PC-3 (cell line): ENCODE results near the gene ACAP3. TPM values are rescaled to one million over a fixed set of nuclear protein-coding genes. Genes with fewer than 3 reads are reported as not detected.

Experiments
- ATAC-seq: fragments of 200-7000 bp; cut with Tn5 transposase; 2 replicates; pipeline ENCODE4 v1.9.1; 2020; ENCODE audit warnings: mild to moderate bottlenecking, moderate library complexity
- BruUV-seq: library from RNA; stranded (reverse); fragments of 400-500 nt; replicated peaks from 2 replicates; lab custom pipeline; 2021; lab: Mats Ljungman, UMichigan
- CTCF ChIA-PET: fragments of 300-600 bp; sonication (Branson Sonifier 250); formaldehyde crosslinking; loops from one replicate; lab custom pipeline; 2022; ENCODE audit warnings: antibody characterized with exemption; lab: Charles Lee
- POLR2A ChIA-PET: fragments of 300-600 bp; sonication (Branson Sonifier 250); formaldehyde crosslinking; loops from one replicate; lab custom pipeline; 2022; ENCODE audit warnings: antibody characterized with exemption; ENCODE audit not compliant: unreplicated experiment; lab: Charles Lee
- DNase-seq: peaks from one replicate; pipeline ENCODE4 v3.0.0-alpha.2; 2015
- H2AFZ ChIP-seq: fragments of 300-600 bp; sonication (generic); 2 replicates; pipeline ENCODE4 v1.6.0; 2016; ENCODE audit warnings: antibody characterized with exemption, low read length
- H3F3A ChIP-seq: fragments of 300-600 bp; sonication (generic); one replicate; pipeline ENCODE4 v1.6.0; 2017; ENCODE audit warnings: antibody characterized with exemption, low read length, control low read depth, mild to moderate bottlenecking; ENCODE audit not compliant: unreplicated experiment
- H3K27ac ChIP-seq: fragments of 300-600 bp; sonication (generic); 2 replicates; pipeline ENCODE4 v1.5.1; 2016; ENCODE audit warnings: mild to moderate bottlenecking, low read length
- H3K27me3 ChIP-seq: fragments of 300-600 bp; sonication (generic); 2 replicates; pipeline ENCODE4 v1.6.1; 2016; ENCODE audit warnings: low read length, mixed read lengths
- H3K36me3 ChIP-seq: fragments of 300-600 bp; sonication (generic); 2 replicates; pipeline ENCODE4 v1.6.1; 2016; ENCODE audit warnings: low read depth, mixed run types, low read length, mixed read lengths
- H3K4me1 ChIP-seq: fragments of 300-600 bp; sonication (generic); 2 replicates; pipeline ENCODE4 v1.5.1; 2016; ENCODE audit warnings: low read length; ENCODE audit not compliant: insufficient read depth
- H3K4me2 ChIP-seq: fragments of 300-600 bp; sonication (generic); 2 replicates; pipeline ENCODE4 v1.6.0; 2016; ENCODE audit warnings: low read length
- H3K4me3 ChIP-seq: fragments of 300-600 bp; sonication (generic); 2 replicates; pipeline ENCODE4 v1.5.1; 2016; ENCODE audit warnings: mild to moderate bottlenecking, low read length, mixed read lengths
- H3K79me2 ChIP-seq: fragments of 300-600 bp; sonication (generic); 2 replicates; pipeline ENCODE4 v1.6.1; 2017; ENCODE audit warnings: low read length, mixed read lengths
- H3K9ac ChIP-seq: fragments of 300-600 bp; sonication (generic); 2 replicates; pipeline ENCODE4 v1.6.0; 2016; ENCODE audit warnings: mild to moderate bottlenecking, low read length
- H3K9me2 ChIP-seq: fragments of 300-600 bp; sonication (generic); replicated peaks from 2 replicates; pipeline ENCODE4 v1.6.1; 2016; ENCODE audit warnings: mixed run types, low read length, mixed read lengths
- H3K9me3 ChIP-seq: fragments of 300-600 bp; sonication (generic); 2 replicates; pipeline ENCODE4 v1.6.1; 2016; ENCODE audit warnings: low read length, mixed read lengths
- H4K20me1 ChIP-seq: fragments of 300-600 bp; sonication (generic); 2 replicates; pipeline ENCODE4 v1.6.1; 2016; ENCODE audit warnings: low read length, mixed read lengths
- CTCF ChIP-seq: fragments of 300-600 bp; sonication (generic); conservative IDR thresholded peaks from 2 replicates; pipeline ENCODE4 v1.5.1; 2017; ENCODE audit warnings: antibody characterized with exemption, low read depth, mild to moderate bottlenecking, low read length
- EZH2 ChIP-seq: fragments of 300-600 bp; sonication (generic); IDR thresholded peaks from one replicate; pipeline ENCODE4 v1.6.1; 2017; ENCODE audit warnings: antibody characterized with exemption, mild to moderate bottlenecking, low read length; ENCODE audit not compliant: unreplicated experiment
- EZH2phosphoT487 ChIP-seq: fragments of 300-600 bp; sonication (generic); IDR thresholded peaks from 2 replicates; pipeline ENCODE4 v1.6.1; 2018; ENCODE audit warnings: mild to moderate bottlenecking, antibody characterized with exemption, low read length, borderline replicate concordance
- intact Hi-C: fragments of 100-400 bp; cut with micrococcal nuclease; formaldehyde crosslinking; loops from 2 replicates; pipeline ENCODE4 v1.9.0; 2023
- total RNA-seq: library from RNA; depleted of rRNA; stranded (reverse); fragments of >200 nt; gene quantifications from 2 replicates; pipeline ENCODE4 v1.2.3, GENCODE V29; 2014

ACAP3 gene
- total RNA-seq, 1 experiment from 2014 or later, result 116 TPM

GRCh38 chr1:1283821-1284220 is 23.9 kb downstream of the ACAP3 start:
- Histone ChIP-seq H3K4me1 (peaks cover 24% of the 10 kb centered on the region), H3K79me2 (no peaks in the 10 kb centered on the region), H3K4me2 (peak overlapping the region; percentile 26), H3K27me3 (no peaks in the 10 kb centered on the region), H3K9me3 (no peaks in the 10 kb centered on the region), H3K9me2 (no peaks in the 10 kb centered on the region), H3K36me3 (no peaks in the 10 kb centered on the region), H3K4me3 (no peak overlapping the region), H4K20me1 (no peaks in the 10 kb centered on the region), H3F3A (no peaks in the 10 kb centered on the region), H3K27ac (peak overlapping the region; percentile 82), H3K9ac (peak overlapping the region; percentile 16; the same call in 1 of the 2 replicates), H2AFZ (no peak overlapping the region)
- intact Hi-C loops, result no loop called here
- TF ChIP-seq CTCF (0 out of 2 replicates have a peak, but pooled peaks have one; percentile 24), EZH2phosphoT487 (no peak), EZH2 (no peak)
- DNase-seq (peak; percentile 58), ATAC-seq (peak; percentile 11; the same call in 1 of the 2 replicates)
- ChIA-PET CTCF (interaction anchor here (0.6 to 2.3 kb wide), 2 partner anchors 8 to 161 kb away, joined by 8 to 23 read pairs; no protein-coding TSS in a partner anchor), POLR2A (interaction anchor here (0.6 kb wide), 1 partner anchor 10 kb away, joined by 3 read pairs; no protein-coding TSS in a partner anchor)
- no TSS peak for BruUV-seq

- CTCF ChIA-PET, result interaction anchor here (2.3 kb wide), 1 partner anchor 9 kb away, joined by 23 read pairs; no protein-coding TSS in a partner anchor
- Histone ChIP-seq H3K79me2 (no peaks in the 10 kb centered on the region), H3F3A (no peaks in the 10 kb centered on the region), H4K20me1 (no peaks in the 10 kb centered on the region), H3K4me1 (peaks cover 24% of the 10 kb centered on the region), H3K27ac (peak overlapping the region; percentile 82), H3K9ac (peak overlapping the region; percentile 16), H3K9me2 (no peaks in the 10 kb centered on the region), H2AFZ (no peak overlapping the region), H3K4me3 (no peak overlapping the region), H3K9me3 (no peaks in the 10 kb centered on the region), H3K36me3 (no peaks in the 10 kb centered on the region), H3K27me3 (no peaks in the 10 kb centered on the region), H3K4me2 (no peak overlapping the region)
- DNase-seq (peak; percentile 90), ATAC-seq (peak; percentile 45)
- BruUV-seq, result no TSS peak
- TF ChIP-seq CTCF, result no peak
- POLR2A ChIA-PET, result interaction anchor here (0.6 kb wide), 1 partner anchor 27 kb away, joined by 3 read pairs; no protein-coding TSS in a partner anchor
- intact Hi-C loops, result no loop called here
These were observed 24.7 kb downstream of the ACAP3 start for GRCh38 chr1:1282998-1283397.

- Histone ChIP-seq H3K4me2 (peak overlapping the region; percentile 55), H3K36me3 (no peaks in the 10 kb centered on the region), H3K27ac (peak overlapping the region; percentile 82), H3F3A (no peaks in the 10 kb centered on the region), H3K9me2 (no peaks in the 10 kb centered on the region), H3K79me2 (no peaks in the 10 kb centered on the region), H3K4me1 (peaks cover 24% of the 10 kb centered on the region), H3K9ac (peak overlapping the region; percentile 63), H3K4me3 (peak overlapping the region; percentile 4; the same call in 1 of the 2 replicates), H3K27me3 (no peaks in the 10 kb centered on the region), H4K20me1 (no peaks in the 10 kb centered on the region), H2AFZ (peak overlapping the region; percentile 31), H3K9me3 (no peaks in the 10 kb centered on the region)
- ATAC-seq, result peak; percentile 81
- TF ChIP-seq EZH2, result no peak
- TF ChIP-seq EZH2phosphoT487, result no peak
- TF ChIP-seq CTCF, result no peak
- intact Hi-C loops, result no loop called here
- no TSS peak for BruUV-seq
- DNase-seq, result peak; percentile 97
- POLR2A ChIA-PET, result interaction anchor here (0.6 to 0.7 kb wide), 2 partner anchors 124 to 268 kb away, joined by 3 read pairs; no protein-coding TSS in a partner anchor
- CTCF ChIA-PET, result interaction anchor here (0.6 to 2.3 kb wide), 2 partner anchors 10 to 40 kb away, joined by 3 to 23 read pairs; no protein-coding TSS in a partner anchor
These were observed 26.0 kb downstream of the ACAP3 start for GRCh38 chr1:1281533-1282321.
